Muscle of arm (tissue), 12 donors: Measurements from ENCODE around the gene EMID1. TPM values are rescaled to one million over a fixed set of nuclear protein-coding genes. Genes with fewer than 3 reads are reported as not detected.
"Not testable (repeated sequence)": the region's sequence is repeated elsewhere in the genome, so short reads cannot be mapped to it uniquely, and the experiment has no call there.

Experiments
- DNase-seq: peaks from one replicate; pipeline ENCODE4 v3.0.0-alpha.2; 2013
- polyA plus RNA-seq, 12 donors: library from polyadenylated mRNA; unstranded; fragments of 120-200 nt; gene quantifications; one replicate each; pipeline ENCODE4 v1.2.1, GENCODE V29; 2013; ENCODE audit not compliant: insufficient read length in 12 of 12

EMID1 gene
- polyA plus RNA-seq, 12 donors = 4.9 to 18.2 (median 6.6) TPM; not detected in 1

GRCh38 chr22:29226351-29226981 lies 20.8 kb downstream of the EMID1 start:
- no peak for DNase-seq

GRCh38 chr22:29230972-29231875 lies 25.5 kb downstream of the EMID1 start:
- no peak for DNase-seq

- DNase-seq = no peak
Measured at GRCh38 chr22:29231971-29232959, 26.6 kb downstream of the EMID1 start.

GRCh38 chr22:29233277-29233877 lies 27.7 kb downstream of the EMID1 start:
- no peak for DNase-seq

GRCh38 chr22:29240481-29240880 lies 34.8 kb downstream of the EMID1 start:
- not testable (repeated sequence) for DNase-seq

GRCh38 chr22:29243874-29244446 lies 38.3 kb downstream of the EMID1 start:
- no peak for DNase-seq

GRCh38 chr22:29244785-29245625 lies 39.3 kb downstream of the EMID1 start:
- DNase-seq = no peak

GRCh38 chr22:29245626-29246385 lies 40.1 kb downstream of the EMID1 start:
- peak; percentile 67 for DNase-seq

GRCh38 chr22:29247891-29248290 lies 42.2 kb downstream of the EMID1 start:
- DNase-seq = not testable (repeated sequence)

- no peak for DNase-seq
Measured at GRCh38 chr22:29251265-29251664, 45.6 kb downstream of the EMID1 start.

- no peak for DNase-seq
Measured at GRCh38 chr22:29251981-29252911, 46.5 kb downstream of the EMID1 start.

- DNase-seq = no peak
Measured at GRCh38 chr22:29253561-29254285, 48.0 kb downstream of the EMID1 start.

- DNase-seq = no peak
Measured at GRCh38 chr22:29254286-29254660, 48.6 kb downstream of the EMID1 start.

GRCh38 chr22:29255064-29255621 lies 49.4 kb downstream of the EMID1 start:
- DNase-seq = no peak

GRCh38 chr22:29256606-29257325 lies 51.1 kb downstream of the EMID1 start:
- DNase-seq = no peak

GRCh38 chr22:29257751-29258181 lies 52.1 kb downstream of the EMID1 start:
- DNase-seq = no peak
